Renal cortex interstitium (tissue), 11 donors: ENCODE measurements around the gene EPS8L3. TPM values are rescaled to one million over a fixed set of nuclear protein-coding genes. Genes with fewer than 3 reads are reported as not detected.

Experiments used
- DNase-seq, 11 donors: peaks; one replicate each; pipeline ENCODE4 v3.0.0-alpha.2; 2013; ENCODE audit warnings: low read depth in 9 of 11, low spot score in 4 of 11; ENCODE audit errors: extremely low read depth in 1 of 11
- polyA plus RNA-seq, 3 donors: library from polyadenylated mRNA; unstranded; fragments of 120-200 nt; gene quantifications; one replicate each; pipeline ENCODE4 v1.2.1, GENCODE V29; 2013; ENCODE audit not compliant: insufficient read length in 3 of 3

The EPS8L3 gene
- polyA plus RNA-seq, 3 donors: 0.52 to 1.7 (median 0.62) TPM

DNA sequence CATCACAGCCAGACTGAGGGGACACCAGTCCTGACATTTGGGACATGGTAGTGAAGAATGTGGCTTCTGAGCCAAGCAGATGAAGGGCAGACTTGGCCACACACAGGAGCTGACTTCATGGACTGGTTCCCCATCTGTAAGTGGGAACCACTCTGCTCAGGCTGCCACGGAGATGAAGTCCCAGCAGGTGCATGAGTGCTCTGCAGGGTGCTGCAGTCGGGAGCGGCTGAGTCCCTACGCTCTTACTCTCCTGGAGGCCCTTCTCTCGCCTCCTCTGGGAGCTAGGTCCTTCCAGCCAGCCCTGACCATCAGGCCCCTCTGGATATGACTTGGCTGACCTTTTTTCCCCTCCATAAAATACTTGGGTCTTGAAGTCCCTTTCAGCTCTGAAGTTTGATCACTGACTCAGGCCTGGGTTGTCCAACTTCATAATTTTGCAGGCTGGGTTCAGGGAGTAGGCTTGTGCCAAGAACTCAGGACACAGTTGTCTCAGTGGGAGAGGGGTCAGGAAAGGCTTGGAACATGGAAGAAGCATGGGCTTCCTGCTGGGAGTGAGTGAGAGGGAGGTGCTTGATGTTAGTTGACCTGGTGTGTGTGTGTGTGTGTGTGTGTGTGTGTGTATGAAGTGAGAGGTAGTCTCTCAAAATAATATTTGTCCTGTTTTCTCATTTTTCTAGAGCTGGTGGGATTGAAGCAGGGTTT is 21.0 kb upstream of the EPS8L3 start:
- no peak for DNase-seq

- DNase-seq: peak in 8 of 11 donors; percentile 24 to 73 (median 38)
Measured at GRCh38 chr1:109783436-109783835, 19.7 kb upstream of the EPS8L3 start.

- no peak for DNase-seq
Measured at GRCh38 chr1:109782927-109783326, 19.2 kb upstream of the EPS8L3 start.

- DNase-seq: no peak
Measured at GRCh38 chr1:109782514-109782913, 18.8 kb upstream of the EPS8L3 start.

GRCh38 chr1:109781806-109782205 is 18.1 kb upstream of the EPS8L3 start:
- DNase-seq: no peak

GRCh38 chr1:109780982-109781381 is 17.3 kb upstream of the EPS8L3 start:
- DNase-seq: no peak

DNA sequence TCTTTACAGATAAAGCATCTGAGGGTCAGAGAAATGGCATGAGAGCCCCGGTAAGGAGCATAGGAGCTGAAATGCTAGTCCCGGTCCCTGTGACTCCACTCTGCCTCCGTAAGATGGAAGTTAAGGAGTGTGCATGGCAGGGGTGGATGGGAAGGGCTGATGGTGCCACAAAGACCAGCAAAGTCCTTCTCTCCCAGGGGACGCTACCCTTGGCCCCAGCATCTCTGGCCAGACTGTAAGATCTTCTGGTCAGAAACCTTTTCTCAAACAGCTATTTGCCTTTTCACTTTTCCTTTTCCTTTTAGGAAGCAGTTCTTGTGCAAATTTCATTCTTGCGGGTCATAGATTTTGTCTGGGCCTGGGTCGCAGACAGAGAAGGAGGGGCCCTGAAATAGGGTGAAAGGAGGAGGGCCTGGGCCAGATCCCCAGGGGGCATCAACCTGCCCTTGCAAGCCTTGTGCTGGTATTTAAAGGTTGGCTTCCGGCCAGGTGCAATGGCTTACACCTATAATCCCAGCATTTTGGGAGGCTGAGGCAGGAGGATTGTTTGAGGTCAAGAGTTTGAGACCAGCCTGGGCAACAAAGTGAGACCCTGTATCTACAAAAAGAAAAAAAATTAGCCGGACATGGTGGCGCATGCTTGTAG is 14.4 kb upstream of the EPS8L3 start:
- no peak for DNase-seq

DNA sequence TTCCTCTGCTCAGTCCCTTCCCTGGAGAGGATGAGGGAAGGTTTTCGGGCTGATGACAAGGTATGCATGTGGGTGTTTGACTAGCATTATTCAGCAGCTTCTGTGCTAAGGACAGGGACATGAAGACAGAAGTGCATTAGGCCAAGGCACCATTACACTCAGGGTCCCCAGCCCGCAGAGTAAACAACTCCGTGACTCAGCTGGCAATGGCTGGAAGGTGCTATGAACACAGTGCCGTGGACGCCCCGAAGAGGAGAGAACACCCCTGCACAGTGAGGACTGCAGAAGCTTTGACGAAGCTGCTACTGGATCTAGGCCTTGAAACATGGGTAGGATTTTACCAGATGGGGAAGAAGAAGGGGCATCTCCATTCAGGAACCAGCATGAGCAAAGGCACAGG is 13.7 kb upstream of the EPS8L3 start:
- no peak for DNase-seq

DNA sequence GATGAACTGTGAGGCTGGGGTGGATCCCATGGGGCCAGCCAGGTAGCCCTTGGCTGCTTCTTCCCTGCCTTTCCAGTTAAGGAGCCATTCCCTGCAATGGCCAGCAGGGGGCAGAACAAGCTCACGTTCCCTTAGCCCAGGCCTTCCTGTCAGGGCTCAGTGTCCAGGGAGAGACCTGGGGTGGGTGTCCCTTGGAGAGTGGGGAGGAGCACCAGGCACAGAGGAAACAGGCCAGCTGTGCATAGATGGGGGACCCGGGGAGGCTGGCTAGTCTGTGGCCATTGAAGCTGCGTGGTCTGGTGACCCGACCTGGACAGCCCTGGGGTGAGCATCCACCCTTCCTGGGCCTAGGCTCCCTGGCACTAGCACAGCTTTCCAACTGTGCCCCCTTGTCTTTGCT is 13.2 kb upstream of the EPS8L3 start:
- DNase-seq: peak; percentile 67 to 86 (median 75)

DNA sequence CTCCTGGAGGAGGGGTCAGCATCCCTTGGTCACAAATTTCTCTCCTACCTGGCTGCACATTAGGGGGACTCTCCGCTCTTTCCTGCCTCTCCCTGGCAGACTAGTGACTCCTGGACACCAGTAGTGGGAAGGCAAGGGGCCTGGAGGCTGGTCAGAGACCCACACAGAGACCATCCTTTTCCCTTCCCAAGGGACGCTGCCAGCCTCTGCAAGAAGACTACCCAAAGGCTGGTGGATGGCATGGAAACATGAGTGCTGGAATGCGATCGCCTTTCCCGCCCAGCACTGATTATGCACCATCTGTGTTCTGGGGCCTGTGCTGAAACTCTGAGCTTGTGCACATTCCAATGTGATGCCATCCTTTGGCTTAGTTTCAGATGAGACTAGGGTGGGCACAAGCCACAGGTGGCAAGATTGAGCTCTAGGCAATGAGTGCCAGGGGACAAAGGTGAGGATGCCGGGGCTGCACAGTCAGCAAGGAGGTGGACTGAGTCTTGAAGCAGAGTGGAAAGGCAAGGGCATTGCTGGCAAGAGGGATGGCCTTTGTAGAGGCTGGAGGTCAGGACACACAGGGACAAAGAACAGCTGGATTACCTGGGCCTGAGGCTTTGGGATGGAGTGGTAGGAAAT is 12.6 kb upstream of the EPS8L3 start:
- no peak for DNase-seq

DNA sequence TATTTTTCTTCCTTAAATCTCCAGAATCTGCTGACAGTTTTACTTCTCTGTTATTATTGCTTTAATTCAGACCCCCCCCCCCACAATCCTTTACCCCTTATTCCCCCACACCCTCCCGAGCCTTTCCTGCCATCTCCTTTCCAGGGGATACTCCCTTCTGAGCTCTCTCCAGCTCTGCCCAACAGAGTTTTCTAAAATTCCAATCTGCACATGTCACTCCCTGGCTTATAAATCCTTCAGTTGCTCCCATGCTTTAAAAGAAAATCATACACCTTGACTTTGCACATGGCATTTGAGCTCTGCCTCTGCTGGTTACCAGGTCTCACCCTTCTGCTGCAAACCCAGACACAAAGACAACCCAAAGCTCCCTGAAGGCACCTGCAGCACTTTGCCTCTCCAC is 11.7 kb upstream of the EPS8L3 start:
- DNase-seq: no peak

- DNase-seq: no peak
Measured at GRCh38 chr1:109773900-109774485, 10.3 kb upstream of the EPS8L3 start.

GRCh38 chr1:109773203-109773899 is 9.6 kb upstream of the EPS8L3 start:
- DNase-seq: peak in 10 of 11 donors; percentile 56 to 88 (median 71)

GRCh38 chr1:109772658-109773202 is 9.0 kb upstream of the EPS8L3 start:
- DNase-seq: no peak

GRCh38 chr1:109771712-109772657 is 8.3 kb upstream of the EPS8L3 start:
- no peak for DNase-seq

GRCh38 chr1:109770331-109771095 is 6.8 kb upstream of the EPS8L3 start:
- DNase-seq: no peak

DNA sequence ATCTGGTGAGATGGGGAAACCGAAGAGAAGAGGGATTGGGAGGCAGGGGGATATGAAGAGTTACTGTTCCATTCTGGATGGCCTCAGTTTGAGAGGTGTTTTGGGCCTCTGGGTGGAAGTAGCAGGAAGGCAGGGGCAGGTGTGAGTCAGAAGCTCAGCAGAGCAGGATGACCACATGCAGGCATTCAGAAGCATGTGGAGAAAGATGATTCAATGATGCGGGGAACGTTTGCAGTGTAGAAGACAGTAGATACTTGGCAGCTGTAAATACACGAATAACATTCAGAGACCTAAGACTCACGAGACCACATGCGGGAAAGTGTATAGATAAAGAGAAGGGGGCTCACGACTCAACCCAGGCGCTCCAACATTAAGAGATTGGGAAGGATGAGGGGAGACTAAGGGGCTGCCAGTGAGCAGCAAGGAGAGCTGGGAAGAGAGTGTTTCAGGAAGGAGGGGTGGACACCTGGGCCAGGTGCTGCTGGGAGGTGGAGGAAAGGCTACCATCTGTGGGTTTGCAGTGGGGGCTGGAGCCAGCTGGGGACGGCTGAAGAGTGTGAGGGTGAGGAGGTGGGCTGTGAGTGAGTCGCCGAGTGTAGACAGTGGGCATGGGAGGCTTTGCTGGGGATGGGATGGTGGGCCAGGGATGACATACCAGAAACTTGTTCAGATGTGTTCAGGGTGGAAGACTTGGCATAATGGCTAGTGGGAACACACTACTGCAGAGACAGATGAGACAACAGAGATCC is 5.8 kb upstream of the EPS8L3 start:
- no peak for DNase-seq
